K562 (cell line): ENCODE data around the gene LAMA4.

ENCODE experiments used
- FOXA1 ChIP-seq: fragments of 450-650 bp; IDR thresholded peaks from 2 replicates; pipeline ENCODE4 v1.6.1; 2016; ENCODE audit warnings: mild to moderate bottlenecking, borderline replicate concordance
- HNRNPLL ChIP-seq: fragments of 200-400 bp; formaldehyde crosslinking; IDR thresholded peaks from 2 replicates; pipeline ENCODE4 v1.6.1; 2017; ENCODE audit warnings: low read length, low read depth, mild to moderate bottlenecking; ENCODE audit not compliant: poor library complexity, severe bottlenecking
- PHF20 ChIP-seq: fragments of 450-650 bp; IDR thresholded peaks from 2 replicates; pipeline ENCODE4 v1.6.1; 2018; ENCODE audit not compliant: partially characterized antibody
- PML ChIP-seq: IDR thresholded peaks from 2 replicates; pipeline ENCODE4 v1.6.1; 2012; ENCODE audit warnings: low read length, inconsistent platforms
- RFX1 ChIP-seq: fragments of 450-650 bp; IDR thresholded peaks from 2 replicates; pipeline ENCODE4 v1.6.1; 2016; ENCODE audit warnings: mild to moderate bottlenecking, moderate library complexity
- RFX7 ChIP-seq: fragments of 250-450 bp; sonication (Bioruptor Pico); IDR thresholded peaks from 2 replicates; pipeline ENCODE4 v1.5.1; 2021; ENCODE audit warnings: mild to moderate bottlenecking
- TOE1 ChIP-seq, 2 experiments: fragments of 450-650 bp in 1 of 2; sonication (generic) in 1 of 2; formaldehyde crosslinking in 1 of 2; IDR thresholded peaks; 2 replicates each; pipeline versions ENCODE4 v1.7.1 to v1.8.0; 2016 to 2022; ENCODE audit warnings: borderline replicate concordance in 2 of 2, mild to moderate bottlenecking in 2 of 2, antibody characterized with exemption in 1 of 2, inconsistent platforms in 1 of 2, low read depth in 1 of 2, missing genetic modification reagents in 1 of 2, moderate library complexity in 1 of 2
- ZNF609 ChIP-seq: sonication (generic); formaldehyde crosslinking; IDR thresholded peaks from 2 replicates; pipeline ENCODE4 v1.8.1; 2023; ENCODE audit warnings: missing genetic modification reagents, mild to moderate bottlenecking, borderline replicate concordance
- TF ChIP-seq, protein P1 (sequence below), 3 experiments: IDR thresholded peaks in 2 of 3; conservative IDR thresholded peaks in 1 of 3; 2 replicates each; pipeline ENCODE4 v1.5.1; 2011 to 2012; ENCODE audit warnings: low read length in 3 of 3, mild to moderate bottlenecking in 3 of 3, control low read depth in 2 of 3, improper control_type of control experiment in 1 of 3, inconsistent platforms in 1 of 3, low read depth in 1 of 3, mixed read lengths in 1 of 3, moderate library complexity in 1 of 3; ENCODE audit not compliant: insufficient read depth in 2 of 3
- TF ChIP-seq, protein P2 (sequence below), 2 experiments: fragments of 450-650 bp; conservative IDR thresholded peaks; 2 replicates each; pipeline ENCODE4 v1.6.1; 2017; ENCODE audit warnings: mild to moderate bottlenecking in 2 of 2, moderate library complexity in 2 of 2

DNA sequence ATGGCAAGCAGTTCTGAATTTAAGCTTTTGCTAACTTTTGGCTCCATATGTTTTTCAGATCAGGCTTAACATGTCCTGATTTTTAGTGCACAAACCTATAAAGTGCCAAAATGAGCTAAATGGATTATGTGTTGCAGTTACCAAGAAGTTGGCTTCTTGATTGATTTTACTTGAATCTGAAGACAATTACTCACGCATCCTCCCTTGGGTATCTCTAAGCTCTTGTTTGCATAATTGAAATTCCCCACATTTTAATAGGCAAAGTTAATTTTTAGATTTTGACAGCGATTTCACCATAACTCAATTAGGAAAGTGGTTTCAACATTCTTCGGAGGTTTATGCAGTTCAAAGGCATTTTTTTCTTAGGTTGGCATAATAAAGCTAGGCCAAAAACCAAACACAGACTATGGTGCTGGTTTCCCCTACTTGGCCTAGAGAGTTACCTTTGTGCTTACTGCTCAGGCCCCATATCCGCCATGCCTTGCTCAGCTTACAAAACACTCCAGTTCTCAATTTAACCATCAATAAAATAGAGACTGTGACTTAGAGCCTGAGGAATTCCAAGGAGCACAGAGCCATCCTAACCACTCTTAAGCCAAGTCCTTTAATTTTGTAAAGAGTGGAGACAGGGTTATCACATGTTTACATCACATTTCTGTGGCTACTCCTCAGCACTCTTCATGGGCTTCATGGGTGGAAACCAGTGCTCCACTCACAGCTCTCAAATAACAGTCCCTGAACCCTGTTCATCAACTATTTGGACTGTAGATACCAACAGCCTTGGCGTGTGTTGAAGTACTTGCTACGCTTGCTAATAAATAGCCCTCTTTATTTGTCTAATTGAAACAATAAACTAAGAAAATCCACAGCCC is 32.1 kb downstream of the LAMA4 start:
- TF ChIP-seq, protein P1, sequence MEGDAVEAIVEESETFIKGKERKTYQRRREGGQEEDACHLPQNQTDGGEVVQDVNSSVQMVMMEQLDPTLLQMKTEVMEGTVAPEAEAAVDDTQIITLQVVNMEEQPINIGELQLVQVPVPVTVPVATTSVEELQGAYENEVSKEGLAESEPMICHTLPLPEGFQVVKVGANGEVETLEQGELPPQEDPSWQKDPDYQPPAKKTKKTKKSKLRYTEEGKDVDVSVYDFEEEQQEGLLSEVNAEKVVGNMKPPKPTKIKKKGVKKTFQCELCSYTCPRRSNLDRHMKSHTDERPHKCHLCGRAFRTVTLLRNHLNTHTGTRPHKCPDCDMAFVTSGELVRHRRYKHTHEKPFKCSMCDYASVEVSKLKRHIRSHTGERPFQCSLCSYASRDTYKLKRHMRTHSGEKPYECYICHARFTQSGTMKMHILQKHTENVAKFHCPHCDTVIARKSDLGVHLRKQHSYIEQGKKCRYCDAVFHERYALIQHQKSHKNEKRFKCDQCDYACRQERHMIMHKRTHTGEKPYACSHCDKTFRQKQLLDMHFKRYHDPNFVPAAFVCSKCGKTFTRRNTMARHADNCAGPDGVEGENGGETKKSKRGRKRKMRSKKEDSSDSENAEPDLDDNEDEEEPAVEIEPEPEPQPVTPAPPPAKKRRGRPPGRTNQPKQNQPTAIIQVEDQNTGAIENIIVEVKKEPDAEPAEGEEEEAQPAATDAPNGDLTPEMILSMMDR (IDR thresholded peaks at IDR 0.05 in 2 of 3, conservative IDR thresholded peaks at IDR 0.05 in 1 of 3; ENCODE audit: insufficient read depth in 2 of 3, low read depth in 1 of 3, low read length in 3 of 3) = no peak
- TF ChIP-seq TOE1 (IDR thresholded peaks at IDR 0.05; ENCODE audit: borderline replicate concordance) = no peak
- TF ChIP-seq TOE1 (CRISPR knock-in tag; IDR thresholded peaks at IDR 0.05; ENCODE audit: borderline replicate concordance, low read depth) = no peak
- no peak for TF ChIP-seq RFX1
- TF ChIP-seq, protein P2, sequence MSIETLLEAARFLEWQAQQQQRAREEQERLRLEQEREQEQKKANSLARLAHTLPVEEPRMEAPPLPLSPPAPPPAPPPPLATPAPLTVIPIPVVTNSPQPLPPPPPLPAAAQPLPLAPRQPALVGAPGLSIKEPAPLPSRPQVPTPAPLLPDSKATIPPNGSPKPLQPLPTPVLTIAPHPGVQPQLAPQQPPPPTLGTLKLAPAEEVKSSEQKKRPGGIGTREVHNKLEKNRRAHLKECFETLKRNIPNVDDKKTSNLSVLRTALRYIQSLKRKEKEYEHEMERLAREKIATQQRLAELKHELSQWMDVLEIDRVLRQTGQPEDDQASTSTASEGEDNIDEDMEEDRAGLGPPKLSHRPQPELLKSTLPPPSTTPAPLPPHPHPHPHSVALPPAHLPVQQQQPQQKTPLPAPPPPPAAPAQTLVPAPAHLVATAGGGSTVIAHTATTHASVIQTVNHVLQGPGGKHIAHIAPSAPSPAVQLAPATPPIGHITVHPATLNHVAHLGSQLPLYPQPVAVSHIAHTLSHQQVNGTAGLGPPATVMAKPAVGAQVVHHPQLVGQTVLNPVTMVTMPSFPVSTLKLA (conservative IDR thresholded peaks at IDR 0.05) = no peak
- no peak for TF ChIP-seq HNRNPLL
- no peak for TF ChIP-seq PML
- TF ChIP-seq PHF20 = no peak
- no peak for TF ChIP-seq ZNF609 (CRISPR knock-in tag)
- TF ChIP-seq RFX7 (CRISPR knock-in tag) = no peak
- TF ChIP-seq FOXA1 = no peak
